Putamen (tissue), 1 donor: Measurements from ENCODE around the gene PSMB10.

Experiments used
- DNase-seq: peaks from one replicate; pipeline ENCODE4 v3.0.0-alpha.2; 2016; ENCODE audit warnings: low spot score

PSMB10 gene

DNA sequence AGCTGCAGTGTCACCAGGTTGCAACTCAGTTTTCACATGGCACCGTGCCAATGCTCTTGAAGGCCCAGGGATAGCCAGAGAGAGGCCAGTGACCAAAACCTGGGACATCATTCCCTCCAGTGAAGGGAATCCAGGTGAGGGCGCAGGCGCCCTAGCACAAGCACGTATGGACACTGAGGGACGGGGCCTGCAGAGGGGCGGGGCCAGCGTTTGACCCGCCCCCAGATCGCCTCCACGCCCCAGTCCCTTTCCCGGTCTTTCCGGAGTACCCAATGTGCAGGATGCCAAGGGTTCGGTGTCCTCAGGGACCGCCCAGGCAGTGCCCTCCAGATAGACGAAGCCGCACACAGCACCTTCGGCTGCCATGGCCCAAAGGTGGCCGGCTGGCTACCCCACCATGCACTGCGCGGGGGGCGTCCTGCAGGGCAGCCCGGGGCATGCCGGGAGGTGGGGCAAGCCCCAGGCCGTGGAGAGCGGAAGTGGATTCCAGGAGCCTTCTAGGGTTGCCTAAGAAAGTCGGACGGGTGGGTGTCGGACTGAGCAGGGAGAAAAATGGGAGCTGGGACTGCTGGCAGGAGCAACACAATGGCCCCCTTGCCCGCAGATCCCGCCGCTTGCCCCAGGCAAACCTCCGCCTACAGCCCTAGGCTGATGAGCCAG is 27.1 kb upstream of the PSMB10 start:
- no peak for DNase-seq

DNA sequence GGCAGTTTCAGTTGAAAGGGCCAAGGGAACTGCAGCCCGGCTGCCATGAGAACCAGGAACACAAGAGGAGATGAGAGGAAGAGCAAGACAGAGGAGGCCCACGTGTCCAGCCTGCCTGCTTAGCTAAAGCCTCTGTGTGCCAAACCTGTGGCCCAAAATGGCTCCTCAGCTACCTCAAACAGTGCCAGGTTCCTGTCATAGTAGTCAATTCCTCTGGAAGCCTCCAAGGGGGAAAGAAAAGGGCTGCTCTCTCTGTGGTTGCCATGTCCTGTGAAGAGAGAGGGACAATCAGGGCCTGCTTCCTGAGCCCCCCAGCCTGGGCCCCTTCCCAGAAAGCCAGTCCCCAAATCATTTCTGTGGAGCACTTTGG is 26.6 kb upstream of the PSMB10 start:
- no peak for DNase-seq

DNA sequence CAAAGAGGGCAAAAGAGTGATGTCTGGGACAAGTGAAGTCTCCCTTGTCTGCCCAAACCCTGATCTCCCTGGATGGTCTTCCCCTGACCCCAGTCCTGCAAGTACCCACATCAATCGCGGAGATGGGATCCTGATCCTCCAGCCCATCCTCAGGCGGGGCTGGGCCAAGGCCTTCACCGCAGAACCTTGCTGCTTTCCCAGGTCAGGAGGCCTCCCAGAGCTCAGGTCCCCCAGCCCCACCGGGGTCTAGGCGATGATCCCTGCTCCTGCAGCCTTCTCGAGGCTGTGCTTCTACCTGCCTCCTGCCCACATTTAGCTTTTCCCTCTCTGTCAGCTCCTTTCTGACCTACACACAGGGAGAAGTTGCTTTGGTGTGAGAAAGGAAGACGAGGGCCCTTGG is 25.5 kb upstream of the PSMB10 start:
- no peak for DNase-seq

DNA sequence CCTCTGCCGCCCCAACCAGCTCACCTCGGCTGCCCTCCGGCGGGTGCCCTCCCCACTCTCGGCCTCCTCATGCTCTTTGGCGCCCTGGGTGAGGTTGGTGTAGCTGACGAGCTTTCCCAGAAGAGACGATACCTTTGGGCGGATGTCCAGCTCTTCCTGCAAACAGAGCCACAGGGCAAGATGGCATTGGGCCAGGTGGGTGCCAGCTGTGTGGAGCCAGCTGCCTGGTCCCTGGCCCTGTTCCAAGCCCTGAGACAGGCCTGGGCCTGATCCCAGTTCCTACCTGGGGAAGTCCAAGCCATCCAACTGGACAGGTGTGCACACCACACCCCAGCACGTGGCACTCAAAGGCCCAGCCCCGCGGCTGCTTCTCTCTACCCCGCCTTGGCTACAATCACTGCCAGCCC is 24.9 kb upstream of the PSMB10 start:
- DNase-seq, result no peak

DNA sequence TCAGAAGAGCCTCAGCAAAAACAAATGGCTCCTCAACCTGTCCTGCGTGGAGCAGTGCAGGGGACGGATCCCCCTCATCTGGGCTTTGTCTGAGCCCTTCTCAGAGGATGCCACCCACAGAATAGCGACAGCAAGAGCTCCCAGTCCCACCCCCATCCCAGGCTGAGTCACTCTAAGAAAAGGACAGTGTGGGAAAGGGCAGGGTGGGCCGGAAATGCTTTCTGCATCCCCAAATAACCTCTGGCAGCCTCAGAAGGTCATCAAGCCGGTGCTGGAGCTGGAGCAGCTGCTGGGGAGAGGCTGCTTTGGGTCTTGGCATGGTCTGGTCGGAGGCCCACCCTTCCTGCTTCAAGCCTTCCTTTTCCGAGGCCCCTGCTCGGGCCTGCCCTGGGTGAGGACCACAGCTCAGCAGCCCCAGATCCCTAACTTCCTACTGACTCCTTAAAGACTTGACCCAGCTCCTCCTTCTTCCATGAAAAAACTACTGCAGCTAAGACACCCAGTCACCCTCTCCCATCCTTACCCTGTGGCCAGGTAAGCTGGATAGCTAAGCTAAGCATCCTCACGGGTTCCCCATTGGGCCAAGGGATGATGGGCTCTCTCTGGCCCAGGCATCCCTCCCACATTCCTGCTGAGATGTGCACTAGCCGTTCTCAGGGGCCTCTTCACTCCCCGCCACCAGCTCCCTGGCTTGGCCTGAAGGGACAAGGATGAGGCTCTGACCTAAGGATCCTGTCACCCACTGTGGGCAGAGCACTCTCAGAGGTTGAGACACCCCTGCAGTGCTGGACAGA is 23.1 kb upstream of the PSMB10 start:
- DNase-seq, result no peak

DNA sequence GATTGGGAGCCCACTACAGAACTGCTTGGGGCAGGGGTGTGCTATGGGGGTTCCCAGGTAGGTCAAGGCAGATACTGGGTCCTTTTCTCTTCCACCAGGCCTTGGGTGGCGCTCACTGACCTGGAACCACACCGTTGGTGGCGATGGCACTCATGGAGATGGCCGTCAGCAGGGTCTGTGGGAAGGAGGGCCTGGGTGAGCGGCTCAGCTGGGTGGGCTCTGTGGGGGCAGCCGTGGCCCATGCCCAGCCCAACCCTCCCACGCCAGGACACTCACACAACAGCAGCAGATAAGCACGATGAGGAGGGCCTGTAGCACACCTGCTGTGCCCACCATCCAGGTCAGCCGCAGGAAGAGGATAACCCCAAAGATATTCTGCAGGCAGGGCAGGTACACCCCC is 21.0 kb upstream of the PSMB10 start:
- no peak for DNase-seq

DNA sequence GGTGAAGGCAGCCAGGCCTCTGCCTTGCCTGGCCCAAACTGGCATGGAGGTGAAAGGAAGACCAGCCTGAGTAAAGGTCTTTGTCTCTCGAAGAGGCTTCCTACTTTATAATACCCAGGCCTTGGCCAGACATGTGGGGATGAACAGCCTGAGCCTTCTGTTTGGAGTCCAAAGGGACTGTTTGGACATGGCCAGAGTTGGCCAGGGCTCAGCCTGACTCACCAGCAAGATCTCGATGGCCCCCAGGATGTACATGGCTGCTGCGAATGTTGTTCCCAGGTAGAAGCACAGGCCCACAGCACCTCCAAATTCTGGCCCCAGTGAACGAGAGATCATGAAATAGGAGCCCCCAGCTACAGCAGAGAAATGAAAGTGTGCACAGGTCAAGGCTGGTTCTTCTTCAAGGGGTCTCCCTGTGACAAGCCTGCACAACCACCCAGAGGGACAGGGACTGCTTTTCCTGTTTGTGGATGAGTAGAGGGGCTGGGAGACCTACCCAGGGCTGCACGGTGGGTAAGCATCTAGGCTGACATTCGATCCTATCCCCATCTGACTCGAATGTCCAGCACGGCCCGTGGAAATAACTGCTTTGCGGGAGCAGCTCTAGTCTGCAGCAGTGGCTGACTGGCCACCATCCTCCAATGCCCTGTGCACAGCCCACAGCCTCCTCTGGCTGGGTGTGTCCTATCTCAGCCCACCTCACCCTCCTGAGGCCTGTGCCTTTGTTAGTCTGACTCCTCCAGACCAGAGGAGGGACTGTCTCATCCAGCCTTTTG is 18.0 kb upstream of the PSMB10 start:
- no peak for DNase-seq

DNA sequence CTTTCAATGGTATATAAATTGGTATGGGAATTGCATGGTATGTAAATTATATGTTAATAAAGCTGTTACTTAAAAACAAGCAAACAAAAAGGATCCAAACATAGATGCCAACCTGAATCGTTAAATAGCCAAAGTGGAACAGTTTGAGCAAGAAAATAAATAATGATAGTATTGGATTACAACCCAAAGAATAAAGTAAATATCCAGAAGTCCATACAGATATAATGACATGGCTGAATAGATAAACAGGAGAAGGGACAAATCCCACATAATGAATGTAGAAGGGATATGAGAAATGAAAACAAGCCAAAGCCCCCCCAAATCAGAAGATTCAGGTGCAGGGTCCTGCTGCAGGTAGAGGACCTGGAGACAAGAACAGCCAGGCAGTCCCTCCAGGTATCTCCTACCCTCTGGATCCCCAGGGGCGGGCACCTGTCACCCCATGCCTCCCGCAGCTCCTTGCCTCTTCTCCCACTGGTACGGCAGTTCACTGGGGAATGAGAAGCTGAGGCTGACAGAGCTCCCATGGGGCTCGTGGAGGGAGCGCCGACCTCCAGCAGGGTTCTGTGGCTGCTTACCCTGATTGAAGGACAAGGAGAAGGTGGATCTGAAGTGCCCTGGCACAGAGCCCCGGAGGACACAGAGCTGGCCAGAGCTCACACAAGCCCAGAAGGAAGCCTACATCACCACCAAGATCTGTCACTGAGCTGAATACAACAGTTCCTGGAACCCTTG is 17.2 kb upstream of the PSMB10 start:
- DNase-seq, result no peak

DNA sequence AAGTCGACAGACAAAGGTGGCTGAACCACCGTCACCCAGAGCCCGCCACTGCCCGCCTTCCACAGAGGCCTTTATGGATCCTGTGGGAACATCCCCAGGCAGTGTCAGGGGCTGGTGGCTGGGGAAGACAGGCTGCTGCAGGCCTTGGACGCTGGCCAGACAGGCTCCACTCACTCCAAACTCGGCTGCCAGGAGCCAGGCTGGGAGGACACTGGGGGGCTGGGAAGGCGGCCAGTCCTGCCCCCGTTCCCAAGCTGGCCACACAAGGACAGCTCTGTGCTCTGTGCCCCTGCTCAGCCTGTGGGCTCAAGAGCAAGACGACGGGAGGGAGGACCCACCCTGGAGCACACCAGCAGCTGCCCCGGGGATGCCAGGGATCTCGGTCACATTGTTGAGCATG is 14.8 kb upstream of the PSMB10 start:
- peak; percentile 92 for DNase-seq

DNA sequence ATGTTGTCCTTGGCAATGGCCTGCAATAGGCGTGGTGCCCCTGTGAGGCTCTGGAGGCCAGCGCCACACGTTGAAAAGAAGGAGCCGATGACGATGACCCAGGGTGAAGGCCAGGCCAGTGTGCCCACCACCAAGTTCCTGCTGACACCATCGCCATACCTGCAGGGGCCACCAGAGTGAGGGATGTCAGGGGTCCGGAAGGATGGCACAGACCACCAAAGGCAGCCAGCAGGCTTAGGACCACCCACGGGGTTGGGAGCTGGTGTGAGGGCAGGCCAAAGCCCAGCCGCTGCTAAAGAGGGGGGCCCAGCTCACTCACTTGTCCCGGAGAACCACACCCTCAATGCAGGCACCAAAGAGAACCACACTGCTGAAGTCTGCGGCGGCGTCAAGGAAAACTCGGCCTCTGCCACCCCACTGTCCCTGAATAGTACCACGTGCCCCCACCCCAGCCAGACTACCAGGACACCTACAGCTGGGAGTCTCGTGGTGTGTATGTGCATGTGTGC is 13.7 kb upstream of the PSMB10 start:
- DNase-seq, result no peak

DNA sequence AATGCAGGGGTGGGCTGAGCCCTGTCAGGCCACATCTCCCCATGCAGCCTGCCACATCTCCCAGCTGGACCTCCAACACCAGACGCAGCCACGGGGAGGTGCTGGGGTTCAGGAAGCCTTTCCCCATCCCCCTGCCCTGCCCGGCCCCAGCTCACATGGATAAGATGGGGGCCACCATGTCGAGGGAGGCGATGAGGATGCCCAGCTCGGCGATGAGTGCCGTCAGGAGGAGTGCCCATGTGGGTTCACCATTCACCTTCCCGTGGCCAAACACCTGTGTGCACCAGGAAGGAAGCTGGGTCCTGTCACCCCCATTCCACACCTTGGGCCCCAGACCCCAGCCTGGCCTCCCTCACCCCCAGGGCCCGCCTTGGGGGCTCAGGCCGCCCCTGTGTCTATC is 13.0 kb upstream of the PSMB10 start:
- DNase-seq, result no peak

DNA sequence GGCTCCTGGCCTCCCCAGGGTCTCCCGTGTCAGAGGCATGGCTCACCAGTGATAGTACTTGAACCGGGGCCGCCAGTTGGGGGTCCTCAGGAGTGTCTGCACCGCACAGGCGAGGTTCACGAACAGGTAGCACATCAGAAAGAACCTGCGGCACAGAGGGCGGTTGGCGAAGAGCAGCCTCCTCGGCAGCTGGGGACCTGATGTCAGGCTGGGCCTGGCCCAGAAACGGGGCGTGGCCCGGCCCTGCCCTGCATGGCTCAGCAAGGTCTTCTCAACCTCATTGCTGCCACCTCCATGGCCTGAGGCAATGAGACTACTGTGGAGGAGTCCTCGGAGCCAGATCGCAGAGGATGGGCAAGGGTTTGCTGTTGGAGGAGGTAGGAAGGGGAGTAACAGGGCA is 11.4 kb upstream of the PSMB10 start:
- DNase-seq, result no peak

DNA sequence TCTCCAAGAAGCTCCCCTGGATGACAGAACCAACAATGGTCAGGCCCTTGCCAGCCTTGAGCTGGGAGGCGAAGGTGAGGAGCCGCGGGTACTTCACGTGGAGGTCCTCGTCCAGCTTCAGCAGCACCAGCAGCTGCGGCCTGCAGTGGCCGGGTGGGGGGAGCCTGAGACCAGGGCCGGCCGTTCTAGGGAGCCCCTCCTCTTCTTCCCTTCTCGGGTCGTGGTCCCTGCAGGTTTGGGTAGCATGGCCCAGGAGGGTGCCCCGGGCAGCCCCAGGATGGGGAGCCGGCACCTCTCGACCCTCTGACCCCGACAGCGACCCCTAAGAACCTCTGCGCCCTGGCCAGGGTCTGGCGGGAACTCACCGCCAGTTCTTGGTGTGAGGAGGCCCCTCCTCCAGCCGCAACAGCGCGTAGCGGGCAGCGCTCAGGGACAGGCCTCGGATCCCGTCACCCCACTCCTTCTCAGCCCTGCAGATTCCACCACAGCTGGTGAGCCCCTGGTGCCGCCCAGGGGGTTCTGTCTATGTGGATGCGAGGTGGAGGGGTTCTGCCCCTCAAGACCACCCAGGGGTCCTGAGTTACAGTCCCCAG is 10.4 kb upstream of the PSMB10 start:
- DNase-seq, result no peak

DNA sequence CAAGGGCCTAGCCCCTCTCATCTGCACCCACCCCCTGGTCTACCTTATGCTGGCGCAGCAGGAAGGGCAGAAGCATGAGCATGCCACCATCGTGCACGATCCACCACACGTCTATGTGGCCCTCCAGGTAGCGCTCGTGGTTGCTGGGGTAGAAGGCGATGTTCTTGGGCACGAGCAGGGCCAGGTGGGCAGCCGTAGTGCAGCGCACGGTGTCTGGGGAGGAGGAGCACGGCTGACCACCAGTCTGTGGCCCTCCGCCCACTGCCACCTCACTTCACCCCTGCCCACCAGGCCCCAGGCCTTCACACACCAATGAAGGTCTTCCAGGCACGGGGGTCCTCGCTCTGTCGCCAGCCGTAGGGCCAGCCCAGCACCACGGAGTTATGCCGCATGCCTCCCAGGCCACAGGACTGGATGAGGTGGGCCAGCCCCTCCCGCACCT is 9.5 kb upstream of the PSMB10 start:
- no peak for DNase-seq

DNA sequence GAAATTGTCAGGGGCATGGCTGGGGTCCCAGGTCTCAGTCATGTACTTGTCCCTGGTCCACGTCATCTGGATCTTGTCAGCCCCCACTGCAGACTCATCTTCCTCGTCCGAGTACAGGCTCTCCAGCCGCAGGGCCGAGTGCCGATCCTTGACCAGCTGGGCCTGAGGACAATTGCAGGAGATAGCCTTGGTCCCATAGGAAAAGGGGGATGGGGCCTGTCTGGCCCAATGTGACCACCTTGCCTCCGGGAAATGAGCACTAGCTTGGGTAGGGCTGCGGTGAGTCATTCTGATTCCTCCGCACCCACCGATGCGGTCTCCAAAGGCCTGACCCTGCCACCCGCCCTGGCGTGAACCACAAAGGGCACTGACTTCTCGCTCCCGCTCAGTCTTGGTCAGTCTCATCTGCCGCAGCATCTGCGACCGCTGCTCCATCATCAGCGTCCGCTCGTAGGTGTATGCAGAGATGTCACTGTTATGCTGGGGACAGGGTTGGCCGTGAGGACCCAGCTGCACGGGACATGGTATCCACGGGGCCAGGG is 8.8 kb upstream of the PSMB10 start:
- no peak for DNase-seq

DNA sequence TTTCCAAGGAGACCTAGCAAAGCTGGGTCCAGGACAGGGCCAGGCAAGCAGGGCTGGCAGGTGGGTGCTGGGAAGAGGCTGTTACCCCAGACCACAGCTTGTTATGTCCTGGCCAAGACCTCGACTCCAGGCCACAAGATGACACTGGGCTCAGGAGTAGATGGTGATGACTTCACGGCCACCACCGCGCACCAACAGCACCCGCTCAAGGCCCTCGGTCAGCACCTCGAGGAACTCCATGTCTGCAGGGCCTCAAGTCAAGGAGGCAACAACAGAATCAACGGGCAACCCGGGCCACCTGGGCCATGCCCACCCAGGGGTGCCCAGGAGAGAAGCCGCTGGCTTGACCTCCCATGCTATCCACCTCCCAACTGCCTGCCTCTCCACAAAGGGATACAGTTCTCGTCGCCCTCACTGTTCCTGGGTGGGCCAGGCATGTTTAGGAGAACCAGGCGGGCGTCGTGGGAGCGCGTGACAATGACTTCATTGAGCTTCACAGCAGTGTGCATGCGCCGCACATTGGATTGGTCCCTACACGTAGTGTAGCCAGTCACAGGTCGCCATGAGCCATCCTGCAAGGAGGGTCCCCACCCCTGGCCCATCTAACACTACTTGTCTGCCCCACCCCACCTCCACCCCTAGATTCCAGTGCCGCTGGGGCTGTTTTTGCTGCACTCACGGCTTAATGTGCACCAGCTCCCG is 8.2 kb upstream of the PSMB10 start:
- DNase-seq, result no peak

DNA sequence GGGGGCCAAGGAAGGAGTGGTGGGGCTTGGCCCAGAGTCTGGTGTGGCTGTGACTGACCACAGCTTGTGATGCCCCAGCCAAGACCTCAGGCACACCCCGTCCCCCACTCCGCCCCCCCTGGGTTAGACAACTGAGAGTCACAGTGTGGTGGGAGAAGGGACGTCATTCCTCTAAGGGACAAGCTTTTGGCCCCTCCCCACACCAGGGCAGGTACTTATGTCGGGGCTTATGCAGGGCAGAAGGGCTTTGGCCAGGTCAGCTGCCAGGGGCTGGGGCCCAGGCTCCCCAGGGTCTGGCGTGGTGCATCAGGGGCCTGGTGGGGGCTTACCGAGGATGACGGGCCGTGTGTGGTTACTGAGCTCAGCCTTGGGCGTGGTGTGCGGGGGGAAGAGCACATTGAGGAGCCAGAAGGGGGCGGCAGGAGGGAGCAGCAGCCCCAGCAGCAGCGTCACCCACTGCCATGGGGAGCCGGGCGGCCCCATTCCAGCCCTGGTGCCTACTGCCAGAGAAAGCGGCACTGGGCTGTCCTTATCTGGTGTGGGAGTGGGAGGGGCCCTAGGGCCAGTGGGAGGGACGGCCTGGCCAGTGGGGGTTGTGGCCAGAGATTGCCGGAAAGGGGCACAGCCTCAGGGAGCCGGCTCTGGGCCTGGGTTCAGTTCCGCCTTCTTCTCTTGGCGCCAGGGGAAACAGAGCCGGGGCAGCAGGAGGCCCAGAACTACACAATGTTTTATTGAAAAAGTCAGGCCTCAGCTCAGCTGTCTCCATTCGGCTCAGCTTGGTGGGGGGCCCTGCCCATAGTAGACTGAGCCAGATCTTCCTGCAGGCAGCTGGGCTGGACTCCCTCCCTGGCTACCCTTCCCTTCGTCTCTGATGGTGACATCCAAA is 7.2 kb upstream of the PSMB10 start, which contains the start of gene LCAT:
Gene LCAT (minus strand): TSS at position 502 of the 886 bp plus-strand sequence. CDS start 19 bp downstream, at position 483.
- peak; percentile 85 for DNase-seq

DNA sequence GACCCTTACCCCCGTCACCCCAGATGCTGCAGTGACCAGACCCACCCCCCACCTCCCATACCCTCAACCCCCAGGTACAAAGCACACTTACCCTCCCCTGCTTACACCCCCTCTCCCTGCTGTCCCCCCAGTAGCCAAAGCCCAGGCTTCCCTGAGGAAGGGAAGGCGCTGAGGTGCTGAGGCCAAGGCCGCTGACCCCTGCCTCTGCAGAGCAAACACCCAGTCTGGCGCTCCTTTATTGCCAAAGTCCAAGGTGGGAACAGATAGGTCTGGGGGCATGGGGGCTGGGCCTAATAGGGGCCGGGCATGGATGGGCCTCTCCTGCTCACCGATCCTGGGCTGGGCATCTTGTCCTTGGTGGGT is 6.6 kb upstream of the PSMB10 start:
- DNase-seq, result no peak

DNA sequence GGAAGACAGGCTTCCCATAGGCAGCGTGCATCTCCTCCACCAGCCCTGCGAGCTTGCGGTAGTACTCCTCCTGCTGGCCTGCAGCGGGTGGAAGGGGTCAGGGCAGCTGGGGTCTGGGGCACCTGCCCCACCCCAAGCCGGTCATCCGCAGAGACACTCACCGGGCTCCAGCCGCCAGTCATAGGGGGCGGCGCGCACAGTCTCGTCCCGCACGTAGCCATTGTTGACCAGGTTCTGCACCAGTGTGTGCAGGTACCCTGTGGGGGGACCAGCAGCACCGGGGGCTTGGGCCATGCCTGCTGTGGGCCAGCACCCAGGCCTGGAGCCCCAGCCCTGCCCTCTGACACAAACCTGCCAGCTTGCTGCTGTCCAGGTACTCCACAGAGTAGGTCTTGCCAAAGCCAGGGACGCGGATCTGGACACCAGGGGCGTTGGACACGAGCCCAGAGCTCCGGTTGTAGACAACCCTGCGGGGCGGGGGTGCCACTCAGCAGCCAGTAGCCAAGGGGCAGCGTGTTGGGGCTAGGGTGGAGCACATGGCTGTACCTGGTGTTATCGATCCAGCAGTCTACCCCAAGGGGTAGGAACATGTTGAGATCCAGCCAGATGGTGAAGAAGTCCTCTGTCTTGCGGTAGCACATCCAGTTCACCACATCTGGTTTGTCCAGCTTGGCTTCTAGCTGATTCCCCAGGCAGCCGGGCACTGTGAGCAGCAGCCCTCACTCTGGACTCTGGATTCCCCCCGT is 6.0 kb upstream of the PSMB10 start:
- no peak for DNase-seq
